Measurements from ENCODE around the gene BBS10.
A peak's percentile ranks its signal among the peaks of the same experiment; 100 is the strongest.
"Not testable (repeated sequence)": the region's sequence is repeated elsewhere in the genome, so short reads cannot be mapped to it uniquely, and the experiment has no call there.

The BBS10 gene

GRCh38 chr12:76329606-76330005 lies 18.6 kb downstream of the BBS10 start:
- DNase-seq (ENCODE audit: low read depth), result no peak

- DNase-seq (ENCODE audit: low read depth), result peak; percentile 62
Measured at GRCh38 chr12:76329159-76329558, 19.1 kb downstream of the BBS10 start.

GRCh38 chr12:76319595-76320319 lies 28.5 kb downstream of the BBS10 start:
- not testable (repeated sequence) for DNase-seq (ENCODE audit: low read depth)

- DNase-seq (ENCODE audit: low read depth), result no peak
Measured at GRCh38 chr12:76318773-76319594, 29.2 kb downstream of the BBS10 start.

GRCh38 chr12:76317976-76318375 lies 30.2 kb downstream of the BBS10 start:
- no peak for DNase-seq (ENCODE audit: low read depth)

- DNase-seq (ENCODE audit: low read depth), result no peak
Measured at GRCh38 chr12:76316468-76316867, 31.7 kb downstream of the BBS10 start.

GRCh38 chr12:76313299-76313698 lies 34.9 kb downstream of the BBS10 start:
- DNase-seq (ENCODE audit: low read depth), result no peak

GRCh38 chr12:76312315-76312714 lies 35.9 kb downstream of the BBS10 start:
- no peak for DNase-seq (ENCODE audit: low read depth)

GRCh38 chr12:76311796-76312195 lies 36.4 kb downstream of the BBS10 start:
- DNase-seq (ENCODE audit: low read depth), result peak; percentile 24

- DNase-seq (ENCODE audit: low read depth), result no peak
Measured at GRCh38 chr12:76310110-76310509, 38.1 kb downstream of the BBS10 start.

GRCh38 chr12:76308866-76309265 lies 39.3 kb downstream of the BBS10 start:
- no peak for DNase-seq (ENCODE audit: low read depth)

GRCh38 chr12:76307083-76307482 lies 41.1 kb downstream of the BBS10 start:
- no peak for DNase-seq (ENCODE audit: low read depth)

GRCh38 chr12:76303989-76304460 lies 44.2 kb downstream of the BBS10 start:
- no peak for DNase-seq (ENCODE audit: low read depth)

- DNase-seq (ENCODE audit: low read depth), result no peak
Measured at GRCh38 chr12:76303365-76303764, 44.9 kb downstream of the BBS10 start.

- no peak for DNase-seq (ENCODE audit: low read depth)
Measured at GRCh38 chr12:76300297-76300665, 47.9 kb downstream of the BBS10 start.

- no peak for DNase-seq (ENCODE audit: low read depth)
Measured at GRCh38 chr12:76299536-76300296, 48.5 kb downstream of the BBS10 start.
